ENCODE measurements around the gene TBX2. TPM values are rescaled to one million over a fixed set of nuclear protein-coding genes. Genes with fewer than 3 reads are reported as not detected.
"Not testable (repeated sequence)": the region's sequence is repeated elsewhere in the genome, so short reads cannot be mapped to it uniquely, and the experiment has no call there.

TBX2 gene
- total RNA-seq, 3 donors from 2014 or later = 6.6 to 9.0 (median 8.2) TPM

DNA sequence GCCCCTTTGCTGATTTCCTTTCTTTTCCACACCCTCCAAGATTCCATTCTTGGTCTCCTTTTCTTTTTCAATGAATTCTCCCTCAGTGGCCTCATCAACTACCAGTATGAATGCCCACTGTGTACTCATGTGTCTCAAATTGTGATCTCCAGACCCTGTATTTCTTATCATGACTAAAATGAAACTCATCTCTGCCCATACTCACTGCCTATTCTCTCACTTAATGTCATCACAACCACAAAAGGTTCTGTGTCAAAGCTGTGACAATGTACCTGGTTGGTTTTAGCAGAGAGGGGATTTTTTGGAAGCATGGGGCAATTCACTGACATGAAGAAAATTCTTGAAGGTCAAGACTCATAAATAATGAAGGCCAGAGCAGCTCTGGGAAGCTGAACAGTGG is 41.1 kb downstream of the TBX2 start:
- DNase-seq (no peak), ATAC-seq (no peak)
- no peaks in the 10 kb centered on the region for H3K36me3 ChIP-seq (ENCODE audit: low read depth)
- H3K4me3 ChIP-seq = no peak overlapping the region
- peaks cover 8% of the 10 kb centered on the region for H3K9me3 ChIP-seq
- TF ChIP-seq, protein P1, sequence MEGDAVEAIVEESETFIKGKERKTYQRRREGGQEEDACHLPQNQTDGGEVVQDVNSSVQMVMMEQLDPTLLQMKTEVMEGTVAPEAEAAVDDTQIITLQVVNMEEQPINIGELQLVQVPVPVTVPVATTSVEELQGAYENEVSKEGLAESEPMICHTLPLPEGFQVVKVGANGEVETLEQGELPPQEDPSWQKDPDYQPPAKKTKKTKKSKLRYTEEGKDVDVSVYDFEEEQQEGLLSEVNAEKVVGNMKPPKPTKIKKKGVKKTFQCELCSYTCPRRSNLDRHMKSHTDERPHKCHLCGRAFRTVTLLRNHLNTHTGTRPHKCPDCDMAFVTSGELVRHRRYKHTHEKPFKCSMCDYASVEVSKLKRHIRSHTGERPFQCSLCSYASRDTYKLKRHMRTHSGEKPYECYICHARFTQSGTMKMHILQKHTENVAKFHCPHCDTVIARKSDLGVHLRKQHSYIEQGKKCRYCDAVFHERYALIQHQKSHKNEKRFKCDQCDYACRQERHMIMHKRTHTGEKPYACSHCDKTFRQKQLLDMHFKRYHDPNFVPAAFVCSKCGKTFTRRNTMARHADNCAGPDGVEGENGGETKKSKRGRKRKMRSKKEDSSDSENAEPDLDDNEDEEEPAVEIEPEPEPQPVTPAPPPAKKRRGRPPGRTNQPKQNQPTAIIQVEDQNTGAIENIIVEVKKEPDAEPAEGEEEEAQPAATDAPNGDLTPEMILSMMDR (IDR thresholded peaks at IDR 0.05) = no peak
- intact Hi-C loops (cut with DNase I, micrococcal nuclease) = no loop called here
- no peaks in the 10 kb centered on the region for H3K4me1 ChIP-seq (ENCODE audit: low read depth)

DNA sequence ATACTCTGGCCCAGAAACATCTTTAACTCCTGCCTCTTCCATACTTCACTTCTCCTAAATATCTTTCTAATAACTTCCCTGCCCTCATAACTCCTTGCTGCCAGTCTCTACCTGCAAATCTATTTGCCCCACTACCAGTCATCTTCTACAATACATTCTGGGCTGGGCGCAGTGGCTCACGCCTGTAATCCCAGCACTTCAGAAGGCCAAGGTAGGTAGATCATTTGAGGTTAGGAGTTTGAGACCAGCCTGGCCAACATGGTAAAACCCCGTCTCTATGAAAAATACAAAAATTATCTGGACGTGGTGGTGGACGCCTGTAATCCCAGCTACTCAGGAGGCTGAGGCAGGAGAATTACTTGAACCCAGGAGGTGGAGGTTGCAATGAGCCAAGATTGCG is 41.9 kb downstream of the TBX2 start:
- H3K4me1 ChIP-seq (ENCODE audit: low read depth); intact Hi-C loops (cut with DNase I, micrococcal nuclease); H3K4me3 ChIP-seq; DNase-seq; ATAC-seq; H3K36me3 ChIP-seq (ENCODE audit: low read depth); H3K9me3 ChIP-seq: not testable (repeated sequence)

DNA sequence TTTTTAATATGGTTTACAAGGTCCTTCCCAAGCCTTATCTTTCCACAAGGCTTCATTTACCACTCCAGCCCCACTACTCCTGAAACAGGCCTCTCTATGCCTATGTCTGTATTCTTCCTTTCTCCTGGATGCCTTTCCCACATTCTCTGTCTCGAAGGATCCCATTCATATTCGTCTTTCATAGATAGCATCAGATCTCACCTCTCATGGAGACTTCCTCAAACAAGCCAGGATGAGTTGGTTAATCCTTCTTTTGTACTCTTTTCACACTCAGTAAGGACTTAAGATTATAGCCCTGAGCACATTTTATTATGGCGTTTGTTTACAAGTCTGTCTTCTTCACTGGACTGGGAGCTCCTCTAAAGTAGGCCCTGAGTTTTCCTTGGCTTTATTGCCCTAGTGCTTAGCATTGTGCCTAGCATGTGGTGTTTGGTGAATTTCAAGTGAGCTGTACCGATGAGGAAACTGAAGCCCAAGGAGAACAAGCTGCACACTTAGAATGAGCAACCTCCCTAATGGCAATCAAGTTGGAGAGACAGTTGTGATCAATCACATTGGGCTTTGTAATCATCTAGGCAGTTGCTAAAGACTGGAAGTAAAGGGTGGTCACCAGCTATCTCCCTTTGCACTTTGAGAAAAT is 42.6 kb downstream of the TBX2 start:
- TF ChIP-seq, protein P1 (IDR thresholded peaks at IDR 0.05) = no peak
- ATAC-seq (no peak), DNase-seq (no peak)
- Histone ChIP-seq H3K36me3 (ENCODE audit: low read depth) (no peaks in the 10 kb centered on the region), H3K9me3 (peaks cover 1% of the 10 kb centered on the region), H3K4me3 (no peak overlapping the region), H3K4me1 (ENCODE audit: low read depth) (no peaks in the 10 kb centered on the region)
- intact Hi-C loops (cut with DNase I, micrococcal nuclease) = no loop called here

DNA sequence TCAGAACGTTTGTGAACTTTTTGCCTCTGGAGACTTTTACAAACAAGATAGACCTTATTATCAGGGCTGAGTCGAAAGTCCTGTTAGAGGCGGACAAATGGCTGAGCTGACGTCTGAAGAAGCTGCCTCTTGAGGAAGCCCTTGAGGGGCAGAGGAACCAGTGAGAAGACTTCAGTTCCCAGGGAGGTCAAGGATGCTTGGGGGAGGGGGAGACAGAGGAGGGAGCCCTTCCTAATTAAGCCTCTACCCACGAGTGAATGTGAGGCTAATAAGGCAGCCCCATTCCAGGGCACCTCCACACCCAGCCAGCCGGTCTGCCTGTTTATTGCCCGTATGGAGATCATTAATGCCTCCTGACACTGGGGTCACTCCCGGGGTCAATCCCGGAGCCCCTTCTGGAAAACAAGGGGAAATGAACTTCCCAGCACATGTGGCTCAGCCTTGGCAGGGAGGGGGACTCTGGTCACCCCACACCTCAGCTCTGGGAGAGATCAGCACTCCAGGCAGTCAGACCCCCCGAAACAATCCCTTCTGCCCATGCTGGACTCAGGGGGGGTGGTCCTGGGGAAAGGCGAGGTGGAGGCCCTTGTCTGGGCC is 43.3 kb downstream of the TBX2 start:
- Histone ChIP-seq H3K36me3 (ENCODE audit: low read depth) (no peaks in the 10 kb centered on the region), H3K4me1 (ENCODE audit: low read depth) (no peaks in the 10 kb centered on the region), H3K9me3 (no peaks in the 10 kb centered on the region), H3K4me3 (no peak overlapping the region)
- intact Hi-C loops (cut with DNase I, micrococcal nuclease) = no loop called here
- TF ChIP-seq, protein P1 (IDR thresholded peaks at IDR 0.05) = no peak
- ATAC-seq = no peak
- no peak for DNase-seq

DNA sequence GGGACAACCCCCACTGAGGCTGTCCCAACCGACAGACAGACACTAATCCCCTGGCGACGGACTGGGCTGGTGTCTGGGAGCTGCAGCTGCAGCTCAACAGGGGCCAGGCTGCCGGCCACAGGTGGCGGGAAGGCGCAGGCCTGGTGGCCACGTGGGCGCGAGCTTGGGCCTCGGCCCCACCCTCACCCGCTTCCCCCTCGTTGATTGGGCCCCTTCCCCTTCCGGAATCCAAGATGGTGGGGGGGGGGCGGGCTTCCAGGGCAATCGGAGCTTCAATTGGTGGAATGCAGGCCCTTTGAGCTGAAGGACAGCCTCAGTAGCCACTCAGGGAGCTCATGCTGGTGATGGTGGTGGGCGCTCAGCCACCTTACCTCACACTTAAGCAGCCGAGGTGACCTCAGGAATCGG is 43.8 kb downstream of the TBX2 start:
- TF ChIP-seq, protein P1 (IDR thresholded peaks at IDR 0.05) = no peak
- intact Hi-C loops (cut with DNase I, micrococcal nuclease) = no loop called here
- DNase-seq (no peak), ATAC-seq (no peak)
- Histone ChIP-seq H3K4me3 (no peak overlapping the region), H3K9me3 (no peaks in the 10 kb centered on the region), H3K4me1 (ENCODE audit: low read depth) (no peaks in the 10 kb centered on the region), H3K36me3 (ENCODE audit: low read depth) (no peaks in the 10 kb centered on the region)

DNA sequence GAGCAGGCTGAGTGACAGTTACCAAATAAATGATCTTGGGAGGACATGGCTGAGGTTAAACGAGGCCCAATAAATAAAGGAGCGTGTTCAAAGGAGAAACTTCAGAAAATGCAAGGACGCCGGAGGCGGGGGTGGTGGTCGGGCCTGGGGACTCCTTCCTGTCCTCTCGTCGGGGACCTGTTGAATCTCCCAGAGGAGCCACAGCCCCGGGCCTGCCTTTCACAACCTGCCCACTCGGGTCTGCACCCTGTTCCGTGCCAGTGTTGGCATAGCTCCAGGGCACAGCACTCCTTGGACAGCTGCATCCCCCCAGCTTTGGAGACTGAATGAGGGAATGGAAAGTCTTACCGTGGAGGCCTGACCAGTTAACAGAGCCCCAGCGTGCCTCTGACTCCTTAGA is 44.4 kb downstream of the TBX2 start:
- TF ChIP-seq, protein P1 (IDR thresholded peaks at IDR 0.05) = no peak
- Histone ChIP-seq H3K9me3 (no peaks in the 10 kb centered on the region), H3K4me1 (ENCODE audit: low read depth) (no peaks in the 10 kb centered on the region), H3K36me3 (ENCODE audit: low read depth) (no peaks in the 10 kb centered on the region), H3K4me3 (no peak overlapping the region)
- ATAC-seq (no peak), DNase-seq (no peak)
- intact Hi-C loops (cut with DNase I, micrococcal nuclease) = no loop called here
